ENCODE data around the gene KCND1.

- TF ChIP-seq CTCF (conservative IDR thresholded peaks at IDR 0.05; ENCODE audit: low read length) (peak; percentile 39), EZH2phosphoT487 (IDR thresholded peaks at IDR 0.05; ENCODE audit: borderline replicate concordance, low read depth, low read length) (no peak)
Observed at GRCh38 chrX:48998391-48998790, 26.7 kb upstream of the KCND1 start.
